ENCODE data around the gene SNAP25.

Gene SNAP25

DNA sequence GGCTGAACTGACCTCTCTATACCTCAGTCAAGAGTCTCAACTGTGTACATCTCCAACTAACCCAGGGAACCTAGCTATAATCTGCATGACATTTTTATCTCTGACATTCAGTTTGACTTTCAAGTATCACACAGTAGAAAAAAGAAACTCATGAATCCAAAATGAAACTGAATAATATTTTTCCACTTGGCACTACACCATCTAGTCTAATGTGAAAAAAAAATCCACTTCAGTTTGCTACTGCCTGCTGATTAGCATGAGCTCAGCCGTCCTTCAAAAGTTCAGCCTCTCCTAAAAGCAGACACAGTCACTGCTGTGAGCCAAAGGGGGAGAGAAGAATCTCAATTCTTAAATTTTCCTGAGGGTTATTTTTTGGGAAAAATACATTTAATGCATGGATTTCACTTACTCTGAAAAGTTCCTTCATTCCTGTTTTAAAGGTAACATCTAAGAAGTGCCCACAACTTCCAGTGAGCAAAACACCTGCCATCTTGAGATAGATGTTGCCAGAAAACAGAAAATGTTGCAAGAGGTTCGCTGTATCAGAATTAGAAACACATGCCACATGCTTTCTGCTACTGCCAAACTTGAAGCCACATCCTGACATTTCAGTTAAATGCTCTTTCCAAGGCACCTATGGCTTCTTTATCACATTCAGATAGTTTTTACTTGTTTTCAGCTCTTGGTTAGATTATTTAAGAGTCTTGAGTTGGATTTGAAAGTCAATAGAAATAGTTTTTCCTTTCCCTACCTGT, 120.0 kb downstream of the SNAP25 start:
- peak in 1 of 2 experiments; percentile 25 for DNase-seq

DNA sequence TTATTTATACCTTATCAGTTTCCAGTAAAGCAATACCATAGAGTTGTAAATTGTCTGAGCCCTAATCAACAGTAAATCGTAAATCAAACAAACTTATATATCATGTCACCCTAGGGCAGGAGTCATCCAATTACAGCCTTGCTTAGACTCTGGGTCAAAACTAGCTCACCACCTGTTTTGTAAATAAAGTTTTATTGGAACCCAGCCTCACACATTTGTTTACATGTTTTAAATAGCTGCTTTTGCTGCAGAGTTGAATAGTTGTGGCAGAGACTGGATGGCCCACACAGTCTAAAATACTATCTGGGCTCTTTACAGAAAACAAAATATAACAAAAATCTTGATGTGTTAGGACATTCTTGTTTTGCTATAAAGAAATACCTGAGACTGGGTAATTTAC, 121.0 kb downstream of the SNAP25 start:
- no peak for DNase-seq

DNA sequence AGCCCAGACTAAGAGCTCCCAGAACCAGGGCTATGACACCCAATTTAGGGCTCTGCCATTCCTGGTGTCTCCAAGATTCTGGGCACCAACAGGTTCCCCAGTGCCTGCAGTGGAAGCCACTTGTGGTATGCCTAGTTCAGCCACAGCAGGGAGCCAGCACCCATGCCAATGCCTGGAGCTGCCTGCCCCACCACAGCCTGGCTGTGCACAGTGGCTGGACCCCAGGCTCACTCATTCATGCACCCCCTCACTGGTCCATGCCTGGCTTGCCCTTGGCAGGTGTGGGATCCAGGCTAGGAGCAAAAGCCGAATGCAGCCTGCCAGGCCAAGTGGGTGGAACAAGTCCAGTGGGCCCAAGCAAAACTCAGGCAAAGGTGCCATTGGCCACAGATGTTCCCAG, 123.5 kb downstream of the SNAP25 start:
- DNase-seq: peak in 1 of 2 experiments; percentile 35

DNA sequence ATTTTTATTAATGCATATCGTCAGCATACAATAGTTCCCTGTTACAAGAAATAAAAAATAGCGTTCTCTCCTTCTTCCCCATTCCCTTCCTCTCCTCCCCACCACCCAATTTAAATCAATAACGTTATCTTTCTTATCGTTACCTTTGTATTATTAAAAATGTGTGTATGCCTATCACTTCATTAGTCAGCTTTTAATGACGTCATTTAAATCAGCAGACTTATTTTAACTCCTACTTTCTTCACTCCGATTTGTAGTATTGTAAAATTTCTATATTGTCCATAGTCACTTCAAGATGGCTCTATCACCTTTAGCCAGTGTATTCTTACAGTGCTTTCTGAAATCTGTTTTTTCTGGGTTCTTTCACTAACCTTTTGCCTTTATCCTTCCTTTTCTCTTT, 126.3 kb downstream of the SNAP25 start:
- DNase-seq: no peak

DNA sequence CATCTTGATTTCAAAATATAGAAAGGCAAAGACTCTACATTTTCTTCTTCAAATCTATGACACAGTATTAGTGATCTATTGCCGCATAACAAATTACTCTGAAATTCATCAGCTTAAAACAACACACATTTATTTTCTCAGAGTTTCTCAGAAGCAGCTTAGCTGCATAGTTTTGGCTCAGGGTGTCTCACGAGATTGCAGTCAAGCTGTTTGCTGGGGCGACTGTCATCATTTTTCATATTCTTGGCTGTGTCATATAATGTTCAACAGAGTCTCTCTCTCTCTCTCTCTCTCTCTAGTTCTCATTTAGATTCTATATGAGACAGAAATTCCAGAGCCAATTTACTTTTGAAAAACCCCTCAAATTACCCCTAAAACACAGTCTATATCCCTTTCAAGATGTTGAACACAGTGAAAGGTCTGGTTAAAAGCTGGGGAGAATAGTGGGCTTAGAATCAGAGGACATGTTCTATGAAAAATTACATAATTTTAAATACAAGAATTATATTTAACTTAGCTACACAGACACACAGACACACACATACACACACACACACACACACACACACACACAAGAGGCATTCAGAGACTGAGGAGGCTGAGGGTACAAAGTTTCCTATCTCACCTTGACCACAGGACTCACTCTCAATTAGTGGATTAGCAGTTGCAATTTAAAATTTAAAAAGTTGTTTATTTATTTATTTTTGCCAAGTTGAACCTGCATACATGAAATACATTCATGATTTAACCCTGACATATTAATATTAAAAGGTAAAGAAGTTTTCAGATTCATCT, 128.7 kb downstream of the SNAP25 start:
- DNase-seq: peak; percentile 38 to 70

DNA sequence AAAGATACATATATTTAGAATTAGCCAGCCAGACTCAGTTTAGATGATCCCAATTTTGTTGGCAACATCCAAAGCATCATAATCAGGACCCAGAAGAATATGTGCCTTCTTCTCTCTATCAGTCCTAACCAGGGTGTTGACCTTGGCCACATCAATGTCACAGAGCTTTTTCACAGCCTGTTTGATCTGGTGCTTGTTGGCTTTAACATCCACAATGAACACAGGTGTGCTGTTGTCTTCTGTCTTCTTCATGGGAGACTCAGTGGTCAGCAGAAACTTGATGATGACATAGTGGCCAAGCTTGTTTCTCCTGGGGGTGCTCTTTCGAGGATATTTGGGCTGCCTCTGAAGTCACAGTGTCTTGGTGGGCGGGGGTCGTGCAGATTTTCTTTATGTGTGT, 130.5 kb downstream of the SNAP25 start:
- no peak for DNase-seq

DNA sequence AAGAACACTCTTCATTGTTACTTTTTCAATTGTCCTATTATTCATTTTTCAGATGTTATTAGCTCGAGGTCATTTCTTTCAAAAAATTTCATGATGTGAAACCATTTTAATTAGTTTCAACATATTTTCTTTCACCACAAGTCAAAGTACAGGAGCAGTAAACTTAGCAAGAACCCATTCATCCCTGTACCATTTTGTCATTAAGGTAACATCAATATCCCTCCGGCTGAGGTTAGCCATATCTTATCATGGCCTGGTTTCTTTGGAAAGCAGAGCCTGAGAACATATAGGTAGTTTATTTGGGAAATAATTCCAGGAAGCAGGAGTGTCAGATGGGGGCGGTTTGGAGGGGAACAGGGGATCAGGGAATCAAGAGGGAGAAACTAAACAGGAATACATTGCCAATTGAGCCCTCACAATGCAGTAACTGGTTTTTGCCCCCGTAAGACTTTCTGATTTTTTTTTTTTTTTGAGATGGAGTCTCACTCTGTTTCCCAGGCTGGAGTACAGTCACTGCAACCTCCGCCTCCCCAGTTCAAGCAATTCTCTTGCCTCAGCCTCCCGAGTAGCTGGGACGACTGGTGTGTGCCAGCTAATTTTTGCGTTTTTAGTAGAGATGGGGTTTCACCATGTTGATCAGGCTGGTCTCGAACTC, 131.7 kb downstream of the SNAP25 start:
- DNase-seq: no peak

DNA sequence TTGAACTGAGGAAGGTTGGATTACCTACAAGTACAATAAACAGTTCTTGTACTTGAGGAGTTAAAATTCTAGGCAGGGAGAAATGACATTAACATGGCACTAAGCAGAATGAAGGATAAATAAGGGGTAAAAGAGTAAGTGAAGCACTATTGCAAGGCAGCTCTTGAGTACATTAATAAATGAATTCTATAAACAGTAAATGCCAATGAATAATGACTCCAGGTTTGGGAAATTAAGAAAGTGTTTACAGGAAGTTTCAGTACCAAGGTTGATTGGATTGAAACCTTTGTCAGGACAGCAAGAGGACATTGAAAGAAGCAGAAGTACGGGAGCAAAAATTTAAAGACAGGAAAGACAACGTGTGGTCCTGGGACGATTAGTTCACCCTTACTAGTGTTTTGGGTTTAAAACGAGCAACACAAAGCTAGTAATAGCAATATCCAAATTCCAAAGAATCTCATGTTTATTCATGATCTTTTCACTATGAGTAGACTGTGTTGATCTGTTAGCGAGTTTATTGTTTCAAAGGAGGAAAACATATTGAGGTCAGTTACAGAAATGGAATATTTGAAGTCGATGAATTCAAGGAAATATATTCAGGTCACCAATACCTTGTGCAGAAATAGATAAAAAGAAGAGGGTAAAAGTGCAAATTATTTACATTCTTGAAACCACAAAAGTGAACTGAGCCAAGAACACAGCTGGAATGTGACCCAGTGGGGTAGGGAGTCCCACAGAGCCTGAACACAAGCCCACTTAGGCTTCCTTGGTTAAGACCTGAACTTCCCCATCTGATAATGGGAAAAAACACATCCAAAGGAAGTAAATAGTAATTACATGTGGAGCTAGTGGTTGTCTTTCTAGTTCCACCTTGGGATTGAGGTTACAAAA, 134.5 kb downstream of the SNAP25 start:
- DNase-seq: no peak

DNA sequence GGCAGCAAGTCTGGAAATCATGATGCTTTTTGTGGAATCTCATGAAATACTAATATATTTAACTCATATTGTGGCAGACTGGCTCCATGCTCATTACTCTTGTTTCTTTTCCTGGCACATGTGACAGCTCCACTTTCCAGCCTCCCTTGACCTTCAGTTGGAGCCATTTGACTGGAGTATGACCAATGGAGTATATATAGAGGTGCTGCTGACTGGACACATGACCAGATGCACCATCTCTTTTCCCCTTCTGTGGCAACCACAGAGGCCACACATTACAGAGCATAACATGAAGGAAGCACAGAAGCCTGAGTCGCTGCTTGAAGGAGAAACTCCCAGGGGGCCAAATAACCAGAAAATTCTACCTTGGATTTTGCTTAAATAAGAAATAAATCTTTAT, 138.0 kb downstream of the SNAP25 start:
- DNase-seq: no peak

Measured in NCI-H446 (cell line).